GM20431 (cell line): Measurements from ENCODE around the gene CPT1A.

Experiments used
- in situ Hi-C: fragments of 300-500 bp; cut with MseI, MboI; formaldehyde crosslinking; loops from one replicate; pipeline ENCODE4 v1.15.0; 2020; ENCODE audit warnings: low sequenced_read_pairs; ENCODE audit not compliant: unreplicated experiment

The CPT1A gene

DNA sequence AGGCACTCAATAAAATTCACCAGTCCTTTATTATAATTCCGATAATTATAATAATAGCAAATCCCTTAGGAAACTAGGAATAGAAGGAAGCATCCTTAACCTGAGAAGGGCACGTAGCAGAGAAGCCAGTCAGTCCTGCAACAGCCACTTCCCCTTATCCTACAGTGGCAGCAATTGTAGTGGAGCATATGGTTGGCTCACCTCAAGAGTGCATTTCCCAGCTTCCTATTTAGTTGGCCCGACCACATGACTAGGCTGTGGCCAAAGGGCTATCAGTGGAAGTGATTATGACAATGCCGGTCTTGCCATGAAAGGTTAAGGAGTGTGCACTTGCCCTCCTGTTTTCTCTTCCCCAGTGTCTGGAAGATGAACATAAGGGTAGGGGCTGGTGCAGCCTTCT lies 117.4 kb downstream of the CPT1A start:
- in situ Hi-C loops = no loop called here

DNA sequence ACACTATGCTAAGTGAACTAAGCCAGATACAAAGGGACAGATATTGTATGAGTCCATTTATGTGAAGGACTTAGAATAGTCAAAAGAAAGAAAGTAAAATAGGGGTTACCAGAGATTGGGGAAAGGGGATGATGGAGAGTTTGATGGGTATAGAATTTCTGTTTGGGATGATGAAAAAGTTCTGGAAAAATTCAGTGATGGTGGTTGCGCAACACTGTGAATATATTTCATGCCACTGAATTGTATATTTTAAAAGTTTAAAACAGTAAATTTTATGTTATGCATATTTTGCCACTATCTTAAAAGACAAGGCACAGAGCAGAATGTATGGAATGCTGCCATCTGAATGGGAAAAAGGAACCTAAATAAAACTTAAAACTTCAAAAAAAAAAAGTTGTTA lies 119.6 kb downstream of the CPT1A start:
- in situ Hi-C loops = no loop called here

DNA sequence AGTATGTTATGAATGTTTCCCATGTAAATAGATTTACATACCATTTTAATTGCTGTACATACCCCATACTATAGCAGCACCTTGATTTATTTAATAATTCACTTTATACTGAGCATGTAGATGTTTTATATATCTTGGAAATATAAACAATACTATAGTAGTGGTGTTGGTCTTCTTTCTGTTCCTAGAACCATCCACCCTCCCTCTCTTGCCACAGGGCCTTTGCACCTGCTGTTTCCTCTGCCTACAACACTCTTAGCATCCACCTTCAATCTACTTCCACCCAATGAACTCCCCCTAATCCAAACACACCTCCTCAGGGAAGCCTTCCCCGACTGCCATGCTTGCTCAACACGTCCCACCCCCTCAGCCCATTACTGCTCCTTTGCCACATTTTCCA lies 120.6 kb downstream of the CPT1A start:
- in situ Hi-C loops = no loop called here

DNA sequence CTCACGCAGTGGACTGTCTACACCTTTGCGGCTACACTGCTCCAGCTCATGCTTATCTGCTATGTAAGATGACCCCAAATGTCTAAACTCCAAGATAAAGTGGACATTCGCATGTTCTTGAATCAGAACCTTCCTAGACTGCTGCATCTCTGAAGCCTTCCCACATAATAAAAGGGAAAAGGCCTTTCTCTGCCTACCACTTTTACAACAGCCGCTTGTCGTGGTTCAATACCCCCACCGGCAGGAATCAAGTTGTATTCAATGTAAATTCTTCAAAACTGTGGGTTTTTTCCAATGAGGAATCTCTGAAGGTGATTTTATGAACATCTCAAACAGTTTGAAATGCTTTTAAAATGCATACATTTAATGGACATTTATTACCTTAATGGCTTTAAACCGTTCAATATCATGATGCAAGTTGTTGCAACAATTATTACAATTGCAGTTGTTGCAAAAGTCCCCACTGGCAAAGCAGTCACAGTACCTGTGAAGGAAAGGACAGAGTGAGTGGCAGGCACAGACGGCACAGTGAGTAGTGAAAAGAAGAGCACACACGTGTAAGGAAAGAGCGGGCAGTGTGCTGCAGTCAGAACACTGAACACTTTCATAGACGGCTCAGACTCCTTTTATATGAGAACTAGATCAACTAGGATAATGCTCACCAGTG lies 126.1 kb downstream of the CPT1A start:
- in situ Hi-C loops = no loop called here

DNA sequence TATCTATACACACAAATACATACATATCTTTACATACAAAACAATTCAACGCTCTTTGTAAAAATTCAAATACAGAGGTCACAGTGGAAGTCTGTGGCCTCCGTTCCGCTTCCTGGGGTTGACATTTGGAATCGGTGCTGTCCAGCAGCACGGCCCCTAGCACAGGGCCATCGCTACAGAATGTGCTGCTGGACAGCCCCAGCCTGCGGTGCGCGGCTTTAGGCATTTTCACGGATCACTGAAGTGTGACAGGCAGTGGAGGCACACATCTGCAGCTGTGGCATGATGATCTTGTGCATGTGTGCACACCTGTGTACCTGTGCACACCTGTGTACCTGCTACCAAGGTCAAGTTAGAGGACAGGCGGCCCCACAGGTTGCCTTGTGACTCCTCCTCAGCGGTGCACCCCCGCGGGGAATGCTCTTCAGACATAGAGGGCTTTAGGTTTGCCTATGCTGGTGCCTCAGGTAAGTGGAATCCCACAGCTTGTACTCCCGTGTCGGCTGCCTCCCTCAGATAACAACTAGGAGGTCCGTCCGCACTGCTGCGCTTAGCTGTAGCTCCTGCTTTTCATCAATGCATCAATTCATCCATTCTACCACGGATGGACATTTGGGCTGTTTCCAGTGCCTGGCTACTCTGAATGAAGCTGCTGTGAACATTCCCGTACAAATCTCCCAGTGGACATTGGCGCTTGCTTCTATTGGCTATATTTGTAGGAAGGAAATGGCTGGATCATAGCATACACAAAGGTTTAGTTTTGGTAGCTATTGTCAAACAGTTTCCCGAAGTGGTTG lies 127.5 kb downstream of the CPT1A start:
- in situ Hi-C loops = no loop called here

DNA sequence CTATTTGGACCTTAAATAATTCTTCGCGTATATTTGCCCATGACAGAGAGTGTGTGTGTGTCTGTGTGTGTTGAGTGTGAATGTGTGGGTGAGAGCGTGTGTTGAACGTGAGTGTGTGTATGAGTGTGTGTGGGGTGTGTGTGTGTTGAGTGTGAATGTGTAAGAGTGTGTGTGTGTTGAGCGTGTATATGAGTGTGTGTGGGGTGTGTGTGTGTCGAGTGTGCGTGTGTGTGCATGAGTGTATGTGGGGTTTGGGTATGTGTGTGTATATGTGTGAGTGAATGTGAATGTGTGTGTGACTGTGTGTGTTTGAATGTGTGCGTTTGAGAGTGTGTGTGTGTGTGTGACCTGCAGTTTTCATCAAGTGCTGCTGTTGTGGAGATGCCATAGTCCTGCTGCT lies 130.6 kb downstream of the CPT1A start:
- in situ Hi-C loops = no loop called here

DNA sequence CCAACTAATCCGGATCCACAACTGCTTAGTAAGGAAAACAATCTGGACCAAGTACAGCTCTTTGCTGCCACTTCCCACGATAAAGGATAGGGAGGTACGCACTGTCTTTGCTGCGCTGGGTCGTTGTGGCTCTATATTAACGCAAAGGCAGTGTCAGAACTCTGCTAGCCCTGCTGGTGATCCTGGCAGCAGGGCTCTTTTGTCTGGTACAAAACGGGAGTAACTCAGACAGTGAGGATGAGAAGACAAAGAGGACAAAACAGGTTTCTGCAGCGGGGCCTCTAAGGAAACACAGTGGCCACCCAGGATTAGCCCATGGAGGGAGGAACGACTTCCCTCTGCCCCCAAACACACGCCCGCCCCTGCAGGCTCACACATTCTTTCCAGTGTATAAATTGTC lies 131.3 kb downstream of the CPT1A start:
- in situ Hi-C loops = no loop called here

DNA sequence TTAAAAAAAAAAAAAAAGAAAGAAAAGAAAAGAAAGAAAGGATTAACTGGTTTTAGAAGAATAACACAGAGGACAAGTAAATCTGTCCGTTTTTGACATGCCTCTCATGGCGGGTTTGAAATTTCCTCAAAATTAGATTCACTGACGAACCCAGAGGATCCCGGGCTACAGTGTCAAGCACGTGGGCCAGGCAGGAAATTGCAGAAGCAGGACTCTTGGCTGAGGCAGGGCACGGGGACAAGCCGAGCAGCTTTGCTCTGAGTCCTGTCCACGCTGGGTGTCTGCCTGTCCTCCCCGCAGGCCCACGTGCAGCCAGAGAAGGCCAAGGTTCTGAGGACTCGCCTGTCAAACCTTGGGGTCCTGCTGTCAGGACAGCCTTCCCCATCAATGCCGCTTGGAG lies 132.7 kb downstream of the CPT1A start:
- in situ Hi-C loops = no loop called here

DNA sequence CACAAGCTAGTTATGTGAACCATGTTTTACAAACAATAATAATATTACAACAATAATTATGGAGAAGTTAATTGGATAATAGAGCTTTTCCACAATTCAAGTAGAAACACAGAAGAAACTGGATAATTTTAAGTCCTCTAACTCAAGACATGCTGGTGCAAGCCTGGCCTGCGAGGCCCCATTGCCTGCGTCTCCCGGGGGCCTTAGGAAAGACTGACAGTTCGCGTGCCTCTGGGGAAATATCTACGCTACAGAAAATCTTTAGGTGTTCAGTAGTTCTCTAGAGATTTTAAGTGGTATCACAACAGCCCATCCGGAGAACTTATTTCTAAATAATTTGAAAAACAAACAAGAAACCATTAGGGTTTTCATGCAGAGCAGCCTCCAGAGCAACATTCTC lies 134.2 kb downstream of the CPT1A start:
- in situ Hi-C loops = no loop called here

DNA sequence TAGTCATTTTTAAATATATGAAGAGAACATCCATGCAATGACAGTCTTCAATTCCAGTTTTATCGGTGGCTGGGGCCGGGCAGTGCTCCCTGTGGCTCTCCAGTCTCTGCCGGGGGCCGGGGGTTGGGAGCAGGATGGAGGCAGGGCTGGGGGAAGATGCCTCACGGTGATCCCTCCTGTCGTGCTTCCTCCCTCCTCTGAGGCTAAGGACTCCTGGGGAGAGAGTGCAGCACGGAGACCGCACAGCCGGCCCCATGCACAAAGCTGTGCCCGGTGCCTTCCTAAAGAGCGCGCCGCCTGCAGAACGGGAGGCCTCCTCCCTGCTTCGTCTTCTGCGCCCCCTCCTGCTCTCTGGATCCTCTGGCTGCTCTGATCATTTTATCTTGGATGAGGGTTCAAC lies 136.8 kb downstream of the CPT1A start:
- in situ Hi-C loops = no loop called here
